ENCODE results near the gene GPR35. TPM values are rescaled to one million over a fixed set of nuclear protein-coding genes. Genes with fewer than 3 reads are reported as not detected.

The GPR35 gene
- total RNA-seq, 8 experiments from 2014 or later, result 0.15 to 1.3 (median 0.54) TPM

DNA sequence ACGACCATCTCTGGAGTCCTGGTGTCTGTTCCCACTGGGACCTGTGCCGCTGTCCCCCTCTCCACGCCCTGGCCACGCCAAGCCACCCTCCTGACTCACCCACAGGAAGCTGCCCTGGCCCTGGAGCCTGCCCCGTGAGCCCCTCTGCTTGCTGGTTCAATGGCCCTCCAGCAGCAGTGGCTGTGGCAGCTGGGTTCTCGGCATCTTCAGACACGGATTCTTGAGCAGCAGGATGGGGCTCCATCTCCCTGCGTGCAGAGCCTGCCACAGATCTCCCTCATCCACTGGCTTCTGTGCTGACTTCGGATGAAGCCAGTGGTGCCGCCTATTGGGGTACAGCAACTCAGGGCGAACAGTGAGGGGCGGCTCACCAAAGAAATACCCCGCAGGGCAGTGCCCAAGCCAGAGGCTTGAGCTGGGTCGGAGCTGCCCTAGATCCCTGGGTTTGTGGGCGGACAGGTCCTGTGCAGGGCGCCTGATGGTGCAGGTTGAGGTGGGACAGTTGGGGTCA is 24.8 kb upstream of the GPR35 start:
- H3K27ac ChIP-seq, result no peak overlapping the region
- H3K4me3 ChIP-seq, result no peak overlapping the region
- in situ Hi-C loops (cut with MboI; ENCODE audit: low pct_unique_long_range_greater_than_20kb in 2 of 9, low sequenced_read_pairs in 9 of 9, unreplicated experiment in 9 of 9), result no loop called here
- H3K4me1 ChIP-seq (replicated peaks in 1 of 2), result peaks cover 0 to 7% of the 10 kb centered on the region in 2 donors
- WGBS, 10 experiments, result 80 to 100% (median 93%) methylated on average over 1 to 6 of the region's 16 CpGs; no CpG with 5 or more reads in 4 of the 10 experiments
- ATAC-seq (replicated peaks in 6 of 8), result no peak

- Histone ChIP-seq H3K27ac (no peak overlapping the region), H3K4me1 (replicated peaks in 1 of 2) (peaks cover 0 to 7% of the 10 kb centered on the region in 2 donors), H3K4me3 (no peak overlapping the region)
- in situ Hi-C loops (cut with MboI; ENCODE audit: low pct_unique_long_range_greater_than_20kb in 2 of 9, low sequenced_read_pairs in 9 of 9, unreplicated experiment in 9 of 9), result no loop called here
- WGBS, 10 experiments, result 87 to 100% (median 96%) methylated on average over 3 to 9 of the region's 20 CpGs; no CpG with 5 or more reads in 2 of the 10 experiments
- no peak for ATAC-seq (replicated peaks in 6 of 8)
These were observed 24.0 kb upstream of the GPR35 start for GRCh38 chr2:240601061-240601830.

DNA sequence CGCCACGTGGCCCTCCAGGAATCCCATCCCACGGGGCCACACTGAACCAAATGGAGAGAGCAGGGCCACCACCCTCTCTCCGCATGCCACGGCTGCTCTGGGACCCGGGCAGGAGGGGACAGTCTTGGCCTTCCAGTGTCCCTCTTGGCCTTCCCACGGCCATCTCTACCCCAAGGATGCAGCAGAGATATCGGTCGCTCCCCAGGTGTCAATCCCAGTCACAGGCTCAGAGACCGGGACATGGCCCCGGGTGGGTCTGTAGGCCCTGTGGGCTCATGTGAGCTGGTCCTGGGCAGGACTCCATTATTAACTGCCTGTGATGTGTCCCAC is 23.5 kb upstream of the GPR35 start:
- Histone ChIP-seq H3K4me1 (replicated peaks in 1 of 2) (peaks cover 0 to 7% of the 10 kb centered on the region in 2 donors), H3K27ac (no peak overlapping the region), H3K4me3 (no peak overlapping the region)
- ATAC-seq (replicated peaks in 6 of 8), result no peak
- in situ Hi-C loops (cut with MboI; ENCODE audit: low pct_unique_long_range_greater_than_20kb in 2 of 9, low sequenced_read_pairs in 9 of 9, unreplicated experiment in 9 of 9), result no loop called here
- 80 to 100% (median 96%) methylated on average over 1 to 6 of the region's 11 CpGs; no CpG with 5 or more reads in 7 of the 10 experiments for WGBS, 10 experiments

GRCh38 chr2:240602266-240603050 is 22.8 kb upstream of the GPR35 start:
- H3K27ac ChIP-seq, result no peak overlapping the region
- ATAC-seq (replicated peaks in 6 of 8), result no peak

GRCh38 chr2:240603081-240603835 is 22.0 kb upstream of the GPR35 start:
- 67 to 90% (median 90%) methylated on average over 2 to 4 of the region's 22 CpGs; no CpG with 5 or more reads in 7 of the 10 experiments for WGBS, 10 experiments
- no peak for ATAC-seq (replicated peaks in 6 of 8)
- in situ Hi-C loops (cut with MboI; ENCODE audit: low pct_unique_long_range_greater_than_20kb in 2 of 9, low sequenced_read_pairs in 9 of 9, unreplicated experiment in 9 of 9), result no loop called here
- Histone ChIP-seq H3K4me1 (replicated peaks in 1 of 2) (peaks cover 0 to 7% of the 10 kb centered on the region in 2 donors), H3K27ac (no peak overlapping the region), H3K4me3 (no peak overlapping the region)

More at GRCh38 chr2:240602266-240603050, 22.8 kb upstream of the GPR35 start:
- in situ Hi-C loops (cut with MboI; ENCODE audit: low pct_unique_long_range_greater_than_20kb in 2 of 9, low sequenced_read_pairs in 9 of 9, unreplicated experiment in 9 of 9), result no loop called here
- Histone ChIP-seq H3K4me1 (replicated peaks in 1 of 2) (peaks cover 0 to 7% of the 10 kb centered on the region in 2 donors), H3K4me3 (no peak overlapping the region)
- WGBS, 10 experiments, result 82 to 100% (median 87%) methylated on average over 1 to 5 of the region's 32 CpGs; no CpG with 5 or more reads in 6 of the 10 experiments

DNA sequence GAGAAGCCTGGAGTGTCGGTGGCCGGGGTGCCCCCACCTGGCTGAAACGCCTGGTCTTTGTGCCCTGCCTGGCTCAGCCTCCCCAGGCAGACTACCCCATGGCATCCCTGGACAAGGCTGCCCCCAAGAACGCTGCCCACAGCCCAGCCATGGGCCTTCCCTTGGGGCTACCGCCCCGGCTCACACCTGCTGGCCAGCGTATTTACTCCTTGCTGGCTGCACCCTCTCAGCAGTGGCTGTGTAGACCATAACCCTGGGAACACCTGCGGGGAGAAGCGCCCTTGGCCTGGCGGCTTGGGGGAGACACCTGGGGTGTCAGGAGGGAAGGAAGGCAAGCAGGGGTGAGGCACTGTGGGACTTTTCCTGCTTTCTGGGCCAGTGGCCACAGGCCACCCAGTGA is 21.4 kb upstream of the GPR35 start:
- in situ Hi-C loops (cut with MboI; ENCODE audit: low pct_unique_long_range_greater_than_20kb in 2 of 9, low sequenced_read_pairs in 9 of 9, unreplicated experiment in 9 of 9), result no loop called here
- H3K27ac ChIP-seq, result peak overlapping the region in 1 of 2 donors; percentile 2
- no peak overlapping the region for H3K4me3 ChIP-seq
- 86 to 100% (median 88%) methylated on average over 1 to 5 of the region's 10 CpGs; no CpG with 5 or more reads in 7 of the 10 experiments for WGBS, 10 experiments
- peaks cover 0 to 7% of the 10 kb centered on the region in 2 donors for H3K4me1 ChIP-seq (replicated peaks in 1 of 2)
- ATAC-seq (replicated peaks in 6 of 8), result peak in 3 of 8 experiments; percentile 1 to 2 (median 1)

- peaks cover 0 to 7% of the 10 kb centered on the region in 2 donors for H3K4me1 ChIP-seq (replicated peaks in 1 of 2)
- in situ Hi-C loops (cut with MboI; ENCODE audit: low pct_unique_long_range_greater_than_20kb in 2 of 9, low sequenced_read_pairs in 9 of 9, unreplicated experiment in 9 of 9), result no loop called here
- ATAC-seq (replicated peaks in 6 of 8), result peak; percentile 77 to 98 (median 90)
- WGBS, 10 experiments, result 0 to 80% (median 41%) methylated on average over 1 to 3 of the region's 11 CpGs; no CpG with 5 or more reads in 4 of the 10 experiments
- H3K4me3 ChIP-seq, result peak overlapping the region in 3 of 5 donors; percentile 5 to 16 (median 16)
- peak overlapping the region in 1 of 2 donors; percentile 48 for H3K27ac ChIP-seq
These were observed 20.9 kb upstream of the GPR35 start for GRCh38 chr2:240604291-240604938.

GRCh38 chr2:240604939-240605716 is 20.2 kb upstream of the GPR35 start:
- H3K27ac ChIP-seq, result peak overlapping the region in 1 of 2 donors; percentile 48
- H3K4me1 ChIP-seq (replicated peaks in 1 of 2), result peaks cover 0 to 7% of the 10 kb centered on the region in 2 donors
- H3K4me3 ChIP-seq, result no peak overlapping the region
- ATAC-seq (replicated peaks in 6 of 8), result no peak
- WGBS, 10 experiments, result 60 to 100% (median 93%) methylated on average over 1 to 13 of the region's 19 CpGs; no CpG with 5 or more reads in 2 of the 10 experiments
- in situ Hi-C loops (cut with MboI; ENCODE audit: low pct_unique_long_range_greater_than_20kb in 2 of 9, low sequenced_read_pairs in 9 of 9, unreplicated experiment in 9 of 9), result no loop called here

DNA sequence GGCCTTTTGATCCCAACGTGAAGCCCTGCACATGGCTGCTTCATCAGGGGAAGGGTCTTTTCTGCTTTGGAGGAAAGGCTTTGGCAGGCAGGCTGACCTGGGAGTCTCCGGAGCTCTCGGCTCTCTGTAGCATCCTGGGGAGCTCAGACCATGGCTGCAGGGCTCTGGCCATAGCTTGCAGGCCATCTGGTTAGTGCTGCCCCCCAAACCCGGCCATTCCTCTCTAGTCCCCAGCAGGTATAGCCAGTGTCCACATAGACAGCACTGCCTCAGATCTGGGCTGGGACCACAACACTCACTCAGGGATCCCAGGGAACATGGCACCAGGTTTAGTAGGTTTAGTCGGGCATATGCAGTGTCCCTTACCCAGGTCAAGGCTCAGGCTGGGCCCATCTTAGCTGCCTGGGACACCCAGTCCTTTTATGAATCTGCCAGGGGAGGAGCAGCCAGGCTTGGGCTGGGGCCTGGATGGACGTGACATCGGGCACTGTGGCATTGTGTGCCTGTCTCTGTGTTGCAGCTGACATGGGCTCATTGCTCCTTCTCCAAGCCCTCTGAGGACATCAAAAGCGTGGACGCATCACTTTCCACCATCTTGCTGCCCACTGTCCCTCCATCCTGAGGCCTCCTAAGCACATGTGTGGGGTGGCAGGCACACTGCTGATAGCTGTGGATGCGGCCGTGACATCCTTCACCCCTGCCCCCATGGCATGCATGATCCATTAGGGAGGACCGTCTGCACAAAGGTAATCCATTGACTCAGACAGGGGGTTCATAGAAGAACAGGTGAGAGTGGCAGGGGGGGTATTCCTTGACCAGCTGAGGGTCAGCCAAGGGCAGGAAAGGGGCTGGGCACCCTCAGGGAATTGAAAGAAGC is 19.2 kb upstream of the GPR35 start:
- in situ Hi-C loops (cut with MboI; ENCODE audit: low pct_unique_long_range_greater_than_20kb in 2 of 9, low sequenced_read_pairs in 9 of 9, unreplicated experiment in 9 of 9), result no loop called here
- WGBS, 10 experiments, result 50 to 90% (median 80%) methylated on average over 1 to 5 of the region's 12 CpGs; no CpG with 5 or more reads in 4 of the 10 experiments
- Histone ChIP-seq H3K27ac (no peak overlapping the region), H3K4me3 (no peak overlapping the region), H3K4me1 (replicated peaks in 1 of 2) (peaks cover 0 to 7% of the 10 kb centered on the region in 2 donors)
- ATAC-seq (replicated peaks in 6 of 8), result no peak

GRCh38 chr2:240611601-240612210 is 13.6 kb upstream of the GPR35 start:
- Histone ChIP-seq H3K4me3 (no peak overlapping the region), H3K4me1 (replicated peaks in 1 of 2) (no peaks in the 10 kb centered on the region), H3K27ac (no peak overlapping the region)
- in situ Hi-C loops (cut with MboI; ENCODE audit: low pct_unique_long_range_greater_than_20kb in 2 of 9, low sequenced_read_pairs in 9 of 9, unreplicated experiment in 9 of 9), result no loop called here
- no peak for ATAC-seq (replicated peaks in 6 of 8)
- WGBS, 10 experiments, result 80 to 100% (median 91%) methylated on average over 1 to 6 of the region's 10 CpGs; no CpG with 5 or more reads in 1 of the 10 experiments
